KMS-11 (cell line): ENCODE results near the gene OR2A7.
"Not testable (repeated sequence)": the region's sequence is repeated elsewhere in the genome, so short reads cannot be mapped to it uniquely, and the experiment has no call there.

Source experiments
- H2AFZ ChIP-seq: fragments of 200-600 bp; sonication (generic); 2 replicates; pipeline ENCODE4 v1.6.1; 2016; ENCODE audit warnings: antibody characterized with exemption, mixed run types, low read depth
- H3K27ac ChIP-seq: fragments of 200-600 bp; sonication (generic); 2 replicates; pipeline ENCODE4 v1.6.1; 2016; ENCODE audit warnings: mild to moderate bottlenecking, mixed run types
- H3K27me3 ChIP-seq: fragments of 200-600 bp; sonication (generic); 2 replicates; pipeline ENCODE4 v1.6.1; 2017; ENCODE audit warnings: mild to moderate bottlenecking, low read depth, mixed run types, moderate library complexity; ENCODE audit not compliant: insufficient read depth
- H3K36me3 ChIP-seq: fragments of 200-600 bp; sonication (generic); 2 replicates; pipeline ENCODE4 v1.6.1; 2017; ENCODE audit warnings: mild to moderate bottlenecking, mixed run types; ENCODE audit not compliant: insufficient read depth
- H3K4me1 ChIP-seq: fragments of 200-600 bp; sonication (generic); 2 replicates; pipeline ENCODE4 v1.6.1; 2016; ENCODE audit warnings: mild to moderate bottlenecking, low read depth, mixed run types; ENCODE audit not compliant: poor library complexity, severe bottlenecking
- H3K4me2 ChIP-seq: fragments of 200-600 bp; sonication (generic); 2 replicates; pipeline ENCODE4 v1.7.0; 2016; ENCODE audit warnings: mild to moderate bottlenecking, mixed run types
- H3K4me3 ChIP-seq: fragments of 200-600 bp; sonication (generic); IDR thresholded peaks from 2 replicates; pipeline ENCODE4 v1.6.1; 2017; ENCODE audit warnings: low read depth, low read length, mixed read lengths; ENCODE audit not compliant: insufficient read depth
- H3K79me2 ChIP-seq: fragments of 200-600 bp; sonication (generic); 2 replicates; pipeline ENCODE4 v1.6.1; 2016; ENCODE audit warnings: low read depth, mixed run types; ENCODE audit not compliant: insufficient read depth
- H3K9ac ChIP-seq: fragments of 200-600 bp; sonication (generic); 2 replicates; pipeline ENCODE4 v1.6.1; 2016; ENCODE audit warnings: mild to moderate bottlenecking, mixed run types
- H4K20me1 ChIP-seq: fragments of 200-600 bp; sonication (generic); 2 replicates; pipeline ENCODE4 v1.6.1; 2016; ENCODE audit warnings: mild to moderate bottlenecking, mixed run types; ENCODE audit not compliant: insufficient read depth

Gene OR2A7

DNA sequence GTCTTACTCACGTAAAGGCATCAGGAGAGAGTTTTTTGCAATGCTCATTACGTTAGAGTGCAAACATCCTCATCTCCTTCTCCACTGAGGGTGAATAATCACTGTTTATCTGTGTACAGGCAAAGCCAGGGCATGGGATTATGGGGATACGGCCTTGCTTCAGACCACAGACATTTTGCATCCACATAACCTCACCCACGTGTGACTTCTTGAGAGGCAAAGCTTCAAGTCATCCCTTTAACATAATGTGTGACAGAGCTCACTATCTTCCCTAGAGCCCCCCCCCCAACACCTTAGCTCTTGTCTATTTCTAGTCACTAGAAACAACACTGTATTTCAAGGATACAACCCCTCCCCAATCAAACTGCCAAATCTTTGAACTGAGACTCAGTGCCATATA, 27.0 kb upstream of the OR2A7 start:
- H3K4me1 ChIP-seq, H3K4me3 ChIP-seq, H4K20me1 ChIP-seq, H3K27ac ChIP-seq, H3K4me2 ChIP-seq, H3K27me3 ChIP-seq, H3K9ac ChIP-seq, H2AFZ ChIP-seq, H3K79me2 ChIP-seq, H3K36me3 ChIP-seq: not testable (repeated sequence)

DNA sequence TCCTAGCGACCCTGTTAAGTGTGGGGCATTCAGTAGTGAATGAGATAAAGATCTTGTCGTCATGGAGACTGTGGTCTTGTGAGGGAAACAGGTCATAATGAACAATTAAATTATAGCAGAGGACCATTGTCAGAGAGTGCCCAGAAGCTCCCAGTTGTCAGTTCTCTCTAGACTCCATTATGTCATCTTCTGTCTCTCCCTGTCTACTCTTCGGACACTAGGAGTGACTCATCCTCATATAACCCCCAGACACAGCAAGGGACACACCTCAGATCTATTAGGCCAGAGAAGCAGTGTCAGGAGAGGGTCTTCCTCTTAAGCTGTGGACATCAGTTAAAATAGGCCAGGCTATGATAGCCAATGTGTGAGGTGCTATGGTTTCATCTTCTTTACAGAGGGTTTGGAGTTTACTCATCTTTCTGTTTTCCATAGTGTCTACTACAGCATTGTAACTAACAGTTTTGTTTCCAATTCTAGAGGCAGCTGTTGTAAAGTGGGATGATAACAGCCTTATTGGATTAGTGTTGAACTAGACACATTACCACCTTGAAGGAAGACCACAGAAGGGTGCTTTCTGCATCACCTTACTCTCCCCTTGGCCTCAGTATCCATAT, 22.7 kb upstream of the OR2A7 start:
- H3K27me3 ChIP-seq, H3K27ac ChIP-seq, H4K20me1 ChIP-seq, H2AFZ ChIP-seq, H3K9ac ChIP-seq, H3K4me3 ChIP-seq, H3K4me2 ChIP-seq, H3K79me2 ChIP-seq, H3K4me1 ChIP-seq, H3K36me3 ChIP-seq: not testable (repeated sequence)

DNA sequence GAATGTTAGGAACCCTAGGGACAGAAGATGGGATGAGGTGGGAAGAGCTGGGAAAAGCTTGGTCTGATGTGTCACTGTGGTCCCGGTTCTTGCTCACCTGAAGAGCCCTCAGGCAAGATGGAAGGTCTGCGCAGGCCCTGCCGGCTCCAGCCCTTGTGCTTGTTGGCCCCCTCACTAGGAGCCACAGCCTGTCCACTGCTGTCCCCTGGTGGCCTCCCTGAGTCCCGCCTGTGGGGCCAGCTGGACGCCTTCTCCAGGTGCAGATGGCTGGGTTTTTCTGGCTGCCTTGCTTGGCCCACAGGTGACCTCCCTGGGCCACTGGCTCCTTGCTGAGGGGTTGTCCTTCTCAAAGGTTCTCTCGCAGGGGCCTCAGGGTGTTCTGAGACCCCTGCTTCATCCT, 19.1 kb upstream of the OR2A7 start:
- not testable (repeated sequence) for H2AFZ ChIP-seq, H3K4me3 ChIP-seq, H3K9ac ChIP-seq, H3K27me3 ChIP-seq, H3K79me2 ChIP-seq, H3K4me2 ChIP-seq, H4K20me1 ChIP-seq, H3K27ac ChIP-seq, H3K4me1 ChIP-seq, H3K36me3 ChIP-seq

DNA sequence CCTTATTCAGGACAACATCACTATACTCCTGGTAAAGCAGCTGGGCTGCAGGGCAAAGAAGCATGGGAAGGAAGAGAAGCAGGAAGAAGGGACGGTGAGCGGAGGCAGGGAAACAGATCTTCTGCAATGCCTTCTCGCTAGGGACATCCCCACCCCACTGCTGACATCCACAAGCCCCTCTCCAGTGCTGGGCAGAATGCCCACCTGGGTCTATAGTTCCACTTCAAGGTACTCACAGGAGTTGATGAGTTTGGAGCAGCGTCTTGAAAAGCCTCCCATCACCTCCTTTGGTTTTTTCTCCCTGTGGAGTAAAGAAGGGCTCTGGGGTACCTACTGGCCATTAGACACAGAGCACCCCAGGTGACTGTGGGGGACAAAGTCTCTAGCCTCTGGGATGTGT, 17.9 kb upstream of the OR2A7 start:
- H3K4me3 ChIP-seq, H4K20me1 ChIP-seq, H3K4me1 ChIP-seq, H3K79me2 ChIP-seq, H3K27ac ChIP-seq, H3K27me3 ChIP-seq, H3K36me3 ChIP-seq, H3K9ac ChIP-seq, H2AFZ ChIP-seq, H3K4me2 ChIP-seq: not testable (repeated sequence)

DNA sequence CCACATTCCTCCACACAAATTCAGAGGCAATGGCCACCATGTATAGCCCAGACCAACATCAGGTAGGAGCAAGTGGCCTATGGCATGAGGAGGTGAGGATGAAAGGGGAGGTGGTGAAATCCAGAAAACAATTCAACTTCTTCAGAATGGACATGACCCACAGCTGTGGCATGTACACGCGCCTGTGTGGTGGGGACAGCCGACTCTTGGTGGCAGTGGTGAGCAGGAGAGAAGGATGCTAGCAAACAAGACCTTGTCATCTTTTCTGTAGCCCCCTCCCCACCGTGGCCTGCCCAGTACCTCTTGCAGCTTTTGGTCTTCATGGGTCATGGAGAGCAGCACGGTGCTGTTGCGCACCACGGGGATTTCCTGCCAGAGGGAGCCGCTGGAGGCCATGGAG, 17.4 kb upstream of the OR2A7 start:
- H3K4me3 ChIP-seq, H3K36me3 ChIP-seq, H3K4me1 ChIP-seq, H3K27me3 ChIP-seq, H3K27ac ChIP-seq, H4K20me1 ChIP-seq, H3K79me2 ChIP-seq, H3K9ac ChIP-seq, H2AFZ ChIP-seq, H3K4me2 ChIP-seq: not testable (repeated sequence)

DNA sequence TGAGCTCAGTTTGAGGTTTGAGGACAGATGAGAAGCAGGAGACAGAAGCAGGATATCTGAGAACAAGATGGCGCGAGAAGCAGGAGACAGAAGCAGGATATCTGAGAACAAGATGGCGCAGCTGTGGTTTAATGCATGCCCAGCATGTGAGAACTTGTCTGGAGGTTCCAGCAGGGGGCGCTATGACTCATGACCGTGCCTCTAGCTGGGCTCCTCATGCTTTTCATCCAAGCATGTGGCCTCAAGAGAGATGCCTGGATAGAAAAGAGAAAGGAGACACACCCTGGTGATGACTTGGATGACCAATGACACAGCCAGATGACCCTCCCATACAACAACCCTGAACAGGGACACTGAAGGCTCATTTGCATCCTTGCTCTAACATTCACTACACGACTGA, 15.4 kb upstream of the OR2A7 start:
- not testable (repeated sequence) for H3K4me1 ChIP-seq, H4K20me1 ChIP-seq, H3K4me2 ChIP-seq, H3K9ac ChIP-seq, H2AFZ ChIP-seq, H3K27ac ChIP-seq, H3K36me3 ChIP-seq, H3K79me2 ChIP-seq, H3K27me3 ChIP-seq, H3K4me3 ChIP-seq

DNA sequence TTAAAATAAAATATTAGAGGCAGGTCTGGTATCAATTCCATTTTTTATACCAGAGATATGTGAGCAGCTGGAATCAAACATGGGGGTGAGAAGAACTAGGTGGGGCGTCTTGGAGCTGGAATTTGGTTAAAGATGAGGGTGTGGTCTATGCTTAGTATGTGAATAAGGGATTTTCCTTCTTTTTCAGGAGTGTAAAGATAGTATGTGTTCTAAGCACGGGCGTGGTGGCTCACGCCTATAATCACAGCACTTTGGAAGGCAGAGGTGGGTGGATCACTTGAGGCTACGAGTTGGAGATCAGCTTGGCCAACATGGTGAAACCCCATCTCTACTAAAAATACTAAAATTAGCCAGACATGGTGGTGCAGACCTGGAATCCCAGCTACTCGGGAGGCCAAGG, 10.7 kb upstream of the OR2A7 start:
- not testable (repeated sequence) for H3K4me2 ChIP-seq, H4K20me1 ChIP-seq, H3K4me1 ChIP-seq, H3K79me2 ChIP-seq, H2AFZ ChIP-seq, H3K4me3 ChIP-seq, H3K27me3 ChIP-seq, H3K27ac ChIP-seq, H3K36me3 ChIP-seq, H3K9ac ChIP-seq

DNA sequence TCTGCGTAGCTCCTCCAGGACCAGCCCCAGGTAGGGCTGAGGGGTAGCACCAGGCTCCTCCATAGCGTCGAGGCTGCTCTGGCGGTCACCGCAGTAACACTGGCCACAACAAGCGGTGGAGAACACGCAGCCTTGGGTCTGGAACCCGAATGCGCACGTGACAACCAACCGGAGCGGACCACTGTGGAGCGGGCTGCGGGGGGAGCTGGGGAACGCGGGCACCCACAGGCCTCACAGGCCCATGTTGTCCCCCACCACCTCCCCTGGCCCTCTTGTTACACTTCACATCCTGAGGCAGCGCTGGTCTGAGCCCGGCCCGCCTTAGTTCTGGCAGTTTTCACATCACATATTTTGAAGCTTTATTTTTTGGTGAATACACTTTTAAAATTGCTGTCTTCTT, 4.6 kb upstream of the OR2A7 start, which contains the start of gene CTAGE8:
Gene CTAGE8, minus strand, starts transcription at position 101 of the 400 bp plus-strand sequence. Its CDS starts 38 bp downstream, at position 63.
- not testable (repeated sequence) for H2AFZ ChIP-seq, H3K27me3 ChIP-seq, H3K4me2 ChIP-seq, H3K4me1 ChIP-seq, H3K4me3 ChIP-seq, H4K20me1 ChIP-seq, H3K79me2 ChIP-seq, H3K27ac ChIP-seq, H3K36me3 ChIP-seq, H3K9ac ChIP-seq

DNA sequence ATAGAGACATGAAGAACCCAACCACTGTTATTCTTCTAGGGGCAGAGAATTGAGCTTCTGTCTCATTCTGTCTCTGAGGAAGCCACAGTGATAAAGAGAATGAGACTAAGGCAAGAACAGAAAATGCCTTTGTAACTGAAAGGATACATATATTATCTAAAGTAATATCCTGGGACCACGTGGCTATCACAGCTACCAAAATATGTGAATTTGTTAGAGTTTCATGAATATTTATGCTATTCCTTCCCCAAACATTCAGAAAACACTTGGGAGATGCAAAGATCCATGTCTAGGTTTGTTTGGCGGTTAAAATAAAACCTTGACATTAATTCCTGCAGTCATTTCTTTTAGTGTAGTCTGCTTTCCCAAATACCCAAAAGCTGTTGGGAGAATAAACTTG, 2.5 kb downstream of the OR2A7 start:
- not testable (repeated sequence) for H3K9ac ChIP-seq, H3K79me2 ChIP-seq, H3K36me3 ChIP-seq, H3K27ac ChIP-seq, H3K27me3 ChIP-seq, H3K4me2 ChIP-seq, H4K20me1 ChIP-seq, H3K4me3 ChIP-seq, H2AFZ ChIP-seq, H3K4me1 ChIP-seq

DNA sequence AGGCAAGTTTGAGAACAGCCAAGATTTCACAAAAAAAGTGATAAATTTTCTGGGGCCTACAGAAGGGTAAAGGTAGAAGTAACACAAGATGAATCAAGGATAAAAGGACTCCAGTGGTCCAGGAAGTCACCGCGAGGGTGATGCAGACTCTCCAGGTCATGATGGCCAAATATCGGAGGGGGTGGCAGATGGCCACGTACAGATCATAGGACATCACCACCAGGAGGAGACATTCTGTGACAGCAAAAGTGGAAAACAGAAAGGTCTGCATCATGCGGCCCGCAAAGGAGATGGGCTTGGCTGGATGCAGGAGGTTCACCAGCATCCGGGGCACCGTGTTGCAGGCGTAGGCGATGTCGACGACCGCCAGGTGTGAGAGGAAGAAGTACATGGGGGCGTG, 5.5 kb downstream of the OR2A7 start:
- H2AFZ ChIP-seq, H3K27ac ChIP-seq, H4K20me1 ChIP-seq, H3K4me3 ChIP-seq, H3K36me3 ChIP-seq, H3K27me3 ChIP-seq, H3K4me2 ChIP-seq, H3K9ac ChIP-seq, H3K4me1 ChIP-seq, H3K79me2 ChIP-seq: not testable (repeated sequence)
